Tibial artery (tissue), 4 donors: Measurements from ENCODE around the gene LILRB1.

ENCODE experiments used
- DNase-seq, 2 donors: peaks; one replicate each; pipeline ENCODE4 v3.0.0-alpha.2; 2019
- H3K27ac ChIP-seq, 2 donors: fragments of 200-600 bp; sonication (generic) in 1 of 2; 1 replicate in 1 of 2; 2 replicates in 1 of 2; pipeline ENCODE4 v1.5.1; 2018 to 2019; ENCODE audit warnings: mild to moderate bottlenecking in 1 of 2
- H3K27me3 ChIP-seq, 2 donors: fragments of 200-600 bp; sonication (generic) in 1 of 2; one replicate each; pipeline versions ENCODE4 v1.5.1 to v1.6.0; 2016 to 2019
- H3K36me3 ChIP-seq, 3 donors: fragments of 200-600 bp; sonication (generic) in 2 of 3; one replicate each; pipeline ENCODE4 v1.5.1; 2016 to 2019; ENCODE audit warnings: mild to moderate bottlenecking in 2 of 3
- H3K4me1 ChIP-seq, 4 donors: fragments of 200-600 bp; sonication (generic) in 2 of 4; 1 replicate in 3 of 4; 2 replicates in 1 of 4; pipeline ENCODE4 v1.5.1; 2016 to 2019
- H3K4me3 ChIP-seq, 2 donors: fragments of 200-600 bp; sonication (generic) in 1 of 2; 1 replicate in 1 of 2; 2 replicates in 1 of 2; pipeline ENCODE4 v1.5.1; 2018 to 2019; ENCODE audit warnings: mild to moderate bottlenecking in 2 of 2
- H3K9me3 ChIP-seq, 3 donors: fragments of 200-600 bp; sonication (generic) in 1 of 3; one replicate each; pipeline ENCODE4 v1.5.1; 2016 to 2019
- CTCF ChIP-seq, 2 experiments: fragments of 200-600 bp in 1 of 2; fragments of 450-650 bp in 1 of 2; IDR thresholded peaks; one replicate each; pipeline ENCODE4 v1.5.1; 2017 to 2019; ENCODE audit warnings: antibody characterized with exemption in 2 of 2, mild to moderate bottlenecking in 1 of 2, moderate library complexity in 1 of 2
- intact Hi-C: fragments of 100-400 bp; cut with DNase I; formaldehyde crosslinking; loops from one replicate; pipeline ENCODE4 v1.15.0; 2023; ENCODE audit warnings: low total_unique reads

The LILRB1 gene

GRCh38 chr19:54684527-54684926 is 54.2 kb downstream of the LILRB1 start:
- Histone ChIP-seq H3K9me3 (no peaks in the 10 kb centered on the region), H3K27me3 (peaks cover 0 to 3% of the 10 kb centered on the region in 2 donors), H3K36me3 (no peaks in the 10 kb centered on the region), H3K27ac (no peak overlapping the region), H3K4me1 (no peaks in the 10 kb centered on the region), H3K4me3 (no peak overlapping the region)
- DNase-seq: no peak
- intact Hi-C loops: no loop called here
- no peak for TF ChIP-seq CTCF (IDR thresholded peaks at IDR 0.05)
